GM18499 (cell line): ENCODE data around the gene CASQ2.

Experiments used
- ATAC-seq: cut with Tn5 transposase; IDR thresholded peaks from one replicate; pipeline ENCODE4 v1.9.1; 2021; ENCODE audit warnings: moderate number of reproducible peaks; ENCODE audit not compliant: insufficient read depth, unreplicated experiment

The CASQ2 gene

DNA sequence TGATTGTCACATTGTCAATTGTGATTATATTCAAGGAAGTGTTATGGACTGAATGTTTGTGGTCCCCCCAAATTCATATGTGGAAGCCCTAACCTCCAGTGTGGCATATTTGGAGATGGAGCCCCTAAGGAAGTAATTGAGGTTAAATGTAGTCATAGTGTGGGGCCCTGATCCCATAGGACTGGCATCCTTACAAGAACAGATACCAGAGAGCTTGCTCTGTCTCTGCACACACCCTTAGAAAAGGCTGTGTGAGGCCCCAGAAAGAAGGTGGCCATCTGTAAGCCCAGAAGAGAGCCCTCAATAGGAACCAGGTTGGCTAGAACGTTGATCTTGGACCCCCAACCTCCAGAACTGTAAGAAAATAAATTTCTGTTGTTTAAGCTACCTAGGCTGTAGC, 98.6 kb downstream of the CASQ2 start:
- ATAC-seq: no peak

DNA sequence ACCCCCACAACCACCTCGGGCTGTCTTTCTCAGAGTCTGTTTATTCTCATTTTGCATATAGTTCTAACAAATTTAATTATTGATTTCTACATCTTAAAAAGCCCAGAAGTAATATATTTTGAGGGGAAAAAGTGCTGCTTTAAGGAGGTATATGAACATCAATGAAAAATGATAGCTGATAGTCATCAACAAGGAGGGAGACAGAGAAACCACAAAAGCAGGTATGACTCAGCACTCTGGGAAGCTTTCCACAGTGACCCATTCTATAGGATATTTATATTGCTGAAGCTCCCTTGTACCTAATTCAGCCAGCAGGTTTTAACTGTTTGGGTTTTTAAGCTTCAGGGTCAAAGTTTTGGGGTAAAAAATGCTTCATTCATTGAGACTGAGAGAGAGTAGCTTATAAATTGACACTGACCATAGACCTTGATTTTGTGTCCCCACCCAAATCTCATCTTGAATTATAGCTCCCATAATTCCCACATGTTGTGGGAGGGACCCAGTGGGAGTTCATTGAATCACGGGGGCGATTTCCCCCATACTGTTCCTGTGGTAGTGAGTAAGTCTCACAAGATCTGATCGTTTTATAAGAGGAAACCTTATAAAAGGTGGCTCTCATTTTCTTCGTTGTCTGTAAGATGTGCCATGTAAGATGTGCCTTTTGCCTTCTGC, 99.4 kb downstream of the CASQ2 start:
- no peak for ATAC-seq

DNA sequence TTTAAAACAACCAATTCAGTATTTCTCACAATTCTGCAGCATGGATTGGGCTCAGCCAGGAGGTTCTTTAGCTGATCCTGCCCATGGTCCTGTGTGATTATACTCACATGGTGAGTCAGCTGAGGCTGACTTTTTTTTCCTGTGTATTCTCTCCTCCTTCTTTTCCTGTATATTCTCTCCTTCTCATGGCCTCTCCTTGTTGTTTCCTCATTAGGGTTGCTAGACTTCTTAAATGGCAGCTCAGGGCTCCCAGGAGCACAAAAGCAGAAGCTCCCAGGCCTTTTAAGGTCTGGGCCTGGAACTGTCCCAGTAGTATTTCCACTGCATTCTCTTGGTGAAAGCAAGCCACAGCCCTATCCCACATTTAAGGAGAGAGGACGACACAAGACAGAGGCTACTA, 99.9 kb downstream of the CASQ2 start:
- ATAC-seq: no peak

DNA sequence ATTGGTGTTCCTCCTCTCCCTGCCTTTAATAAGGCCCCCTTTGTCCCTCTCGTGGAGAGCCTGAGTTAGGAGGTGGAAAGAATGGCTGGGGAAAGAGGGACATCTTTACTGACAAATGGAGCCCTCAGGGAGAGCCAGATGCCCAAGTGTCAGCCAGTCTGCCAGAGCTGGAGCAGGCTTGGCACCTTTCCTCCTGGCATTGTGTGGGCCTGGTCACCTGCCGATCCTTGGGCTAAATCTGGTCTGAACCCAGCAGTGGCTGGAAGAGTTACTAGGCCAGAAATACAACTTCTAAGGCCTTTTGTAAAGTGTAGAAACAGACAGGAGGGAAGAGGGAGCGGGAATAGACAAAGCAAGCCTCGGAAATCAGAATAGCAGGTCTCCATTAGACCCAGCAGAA, 101.8 kb downstream of the CASQ2 start:
- ATAC-seq: no peak

DNA sequence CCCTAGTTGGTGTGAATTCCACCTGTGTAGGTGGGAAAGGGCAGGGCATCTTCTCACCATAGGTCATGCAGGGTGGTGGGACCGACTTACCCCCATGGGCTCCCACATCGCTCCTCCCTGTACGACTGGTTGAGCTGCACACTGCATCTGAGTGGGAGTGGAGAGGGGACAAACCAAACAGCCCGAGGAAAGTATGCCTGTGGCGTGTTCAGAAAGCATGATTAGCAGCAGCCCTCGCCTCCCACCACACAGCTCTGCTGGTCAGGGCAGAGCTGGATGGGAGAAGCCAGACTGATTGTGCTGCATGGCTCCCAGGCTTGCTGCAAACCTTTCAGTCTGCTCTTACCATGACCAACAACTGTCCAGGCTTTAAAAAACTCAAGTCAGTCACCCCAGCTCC, 102.3 kb downstream of the CASQ2 start:
- no peak for ATAC-seq

DNA sequence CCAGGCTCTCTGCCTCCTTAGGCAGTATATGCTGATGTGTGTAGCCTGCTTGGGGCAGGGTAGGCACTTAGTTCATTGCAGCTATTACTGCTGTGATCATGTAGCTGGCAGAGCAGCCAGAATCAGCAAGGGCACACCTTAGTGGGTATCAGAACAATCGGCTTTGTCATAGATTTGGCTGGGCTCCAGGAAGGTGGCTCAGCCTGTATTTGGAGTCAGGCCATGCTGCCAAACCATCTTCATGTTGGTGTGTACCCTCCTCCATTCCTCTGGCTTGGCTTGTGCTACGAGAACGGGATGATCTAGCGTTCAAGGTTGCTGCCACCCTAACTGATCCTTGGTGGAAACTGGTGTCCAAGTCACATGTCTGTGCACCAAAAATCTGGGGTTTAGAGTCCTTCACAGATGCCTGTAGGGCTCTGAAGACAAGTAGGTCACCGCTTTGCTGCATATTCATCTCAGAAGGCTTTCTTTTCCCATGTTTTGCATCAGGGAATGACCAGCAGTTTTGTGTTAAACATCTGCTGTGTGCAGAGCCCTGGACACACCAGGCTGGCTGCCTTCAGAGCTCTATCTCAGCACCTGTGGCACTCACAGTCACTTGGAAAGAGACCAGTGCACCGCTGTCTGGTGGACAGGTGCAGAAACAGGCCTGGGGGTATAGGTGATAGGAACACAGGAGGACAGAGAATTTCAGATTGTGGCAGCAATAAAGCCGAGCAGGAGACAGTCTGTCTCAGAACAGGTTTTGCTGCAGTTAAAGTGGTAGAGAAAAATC, 103.0 kb downstream of the CASQ2 start:
- no peak for ATAC-seq

DNA sequence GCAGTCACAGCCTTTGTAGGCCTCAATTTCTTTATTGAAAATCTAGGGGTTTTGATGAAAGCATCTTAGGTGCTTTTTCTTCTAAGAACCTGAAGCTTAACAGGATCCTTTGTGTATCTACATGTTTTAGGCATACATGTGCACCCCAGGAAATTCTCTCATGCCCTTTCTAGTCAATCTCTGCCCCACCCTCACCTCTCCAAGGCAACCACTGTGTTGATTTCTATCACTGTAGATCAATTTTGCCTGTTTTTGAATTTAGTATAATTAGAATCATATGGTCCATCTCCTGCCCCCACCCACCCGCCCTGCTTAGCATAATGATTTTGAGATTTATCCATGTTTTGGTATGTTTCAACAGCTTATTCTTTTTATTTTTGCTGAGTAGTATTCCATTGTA, 107.4 kb downstream of the CASQ2 start:
- ATAC-seq: no peak

DNA sequence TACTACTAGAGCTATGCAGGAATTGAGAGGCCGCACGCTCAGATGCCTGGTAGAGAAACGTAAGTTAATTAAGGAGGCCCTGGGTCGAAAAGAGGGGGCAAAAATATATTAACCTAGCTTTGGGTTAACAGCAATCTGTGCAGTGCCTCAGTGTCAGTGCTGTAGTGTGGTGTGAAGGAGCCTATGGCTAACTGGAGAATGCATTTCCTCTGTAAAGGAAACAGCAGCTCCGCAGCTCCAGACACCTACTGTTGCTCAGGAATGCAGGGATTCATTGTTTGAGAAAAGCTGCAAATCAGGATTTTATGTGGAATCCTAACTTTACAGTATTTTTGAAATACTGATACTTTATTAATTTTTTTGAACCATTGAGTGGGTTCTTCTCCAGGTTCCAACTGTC, 108.4 kb downstream of the CASQ2 start:
- ATAC-seq: no peak

DNA sequence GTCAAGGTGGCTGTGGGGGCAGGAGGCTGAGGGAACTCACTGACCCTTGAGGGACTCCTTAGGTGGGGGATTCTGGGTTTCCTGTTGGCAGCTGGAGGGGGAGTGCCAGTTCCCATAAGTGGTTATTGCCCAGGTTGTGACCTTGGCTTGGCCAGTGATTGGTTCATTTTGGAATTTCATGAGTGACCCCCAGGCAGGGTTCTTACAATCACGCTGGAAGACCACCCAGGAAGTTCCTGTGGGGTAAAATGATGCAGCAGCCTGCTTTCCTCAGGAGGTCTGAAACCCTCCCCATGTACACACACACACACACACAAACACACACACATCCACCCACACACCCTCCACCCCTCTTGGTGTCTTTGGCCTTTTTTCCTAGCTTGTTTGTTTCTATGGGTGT, 109.9 kb downstream of the CASQ2 start:
- no peak for ATAC-seq

DNA sequence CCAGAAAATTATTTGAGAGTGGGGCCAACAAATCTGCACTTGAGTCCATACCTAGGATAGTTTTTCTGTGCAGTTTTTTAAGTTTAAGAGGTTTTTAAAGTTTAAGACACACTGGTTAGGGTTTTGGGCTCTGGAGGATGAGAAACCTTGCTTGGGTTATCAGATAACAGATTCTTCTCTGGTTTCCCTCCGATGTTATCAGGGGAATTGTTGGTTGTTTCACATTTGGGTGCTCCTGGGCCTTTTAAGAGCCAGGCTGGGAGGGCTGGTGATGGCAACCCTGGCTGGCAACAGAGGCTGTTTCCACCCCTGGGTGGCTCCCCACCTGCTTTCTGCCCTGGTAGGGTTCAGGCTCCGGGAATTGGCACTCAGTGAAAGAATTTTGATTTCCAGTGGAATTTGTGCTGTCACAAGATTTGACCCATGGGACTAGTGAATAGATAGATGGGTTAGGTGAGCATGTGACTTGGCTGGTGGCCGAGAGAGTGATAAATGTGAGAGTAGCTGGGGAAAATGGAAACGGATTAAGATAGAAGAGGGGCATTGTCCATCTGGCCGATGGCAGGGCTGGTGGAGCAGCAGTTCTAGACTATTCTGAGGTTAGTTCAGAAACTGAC, 111.9 kb downstream of the CASQ2 start:
- no peak for ATAC-seq

DNA sequence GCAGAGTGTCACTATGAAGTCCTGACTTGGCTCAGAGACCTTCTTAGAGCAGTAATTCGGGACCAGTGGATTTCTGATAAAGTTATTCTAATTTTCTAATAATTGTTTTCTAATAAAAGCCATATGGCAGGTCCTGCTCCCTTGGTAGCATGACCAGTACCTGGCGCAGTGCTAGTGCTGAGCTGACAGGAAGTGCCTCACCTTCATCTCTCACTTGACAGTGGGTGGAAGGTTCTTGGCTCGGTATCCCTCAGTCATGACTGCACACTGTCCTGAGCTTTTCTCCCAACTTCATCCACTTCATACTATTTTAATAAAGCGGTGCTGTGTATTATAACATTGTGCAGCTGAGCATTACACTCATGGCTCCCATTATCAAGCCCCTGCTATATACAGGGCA, 112.6 kb downstream of the CASQ2 start:
- ATAC-seq: no peak

DNA sequence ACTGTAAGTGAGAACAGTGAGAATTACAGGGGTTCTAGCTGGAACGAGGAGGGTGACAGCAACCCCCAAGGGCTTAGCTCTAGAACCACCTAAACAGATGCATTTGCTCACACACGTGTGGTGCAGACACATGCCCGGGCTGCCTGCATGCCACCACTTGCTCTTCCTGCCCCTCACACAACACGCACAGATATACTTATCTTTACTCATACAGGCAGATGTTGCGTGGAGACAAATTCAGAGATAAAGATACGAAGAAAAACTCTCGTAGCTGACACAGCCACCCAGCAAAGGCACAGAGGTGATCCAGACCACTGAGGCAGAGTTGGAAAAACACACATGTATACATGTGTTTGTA, 113.2 kb downstream of the CASQ2 start:
- no peak for ATAC-seq

DNA sequence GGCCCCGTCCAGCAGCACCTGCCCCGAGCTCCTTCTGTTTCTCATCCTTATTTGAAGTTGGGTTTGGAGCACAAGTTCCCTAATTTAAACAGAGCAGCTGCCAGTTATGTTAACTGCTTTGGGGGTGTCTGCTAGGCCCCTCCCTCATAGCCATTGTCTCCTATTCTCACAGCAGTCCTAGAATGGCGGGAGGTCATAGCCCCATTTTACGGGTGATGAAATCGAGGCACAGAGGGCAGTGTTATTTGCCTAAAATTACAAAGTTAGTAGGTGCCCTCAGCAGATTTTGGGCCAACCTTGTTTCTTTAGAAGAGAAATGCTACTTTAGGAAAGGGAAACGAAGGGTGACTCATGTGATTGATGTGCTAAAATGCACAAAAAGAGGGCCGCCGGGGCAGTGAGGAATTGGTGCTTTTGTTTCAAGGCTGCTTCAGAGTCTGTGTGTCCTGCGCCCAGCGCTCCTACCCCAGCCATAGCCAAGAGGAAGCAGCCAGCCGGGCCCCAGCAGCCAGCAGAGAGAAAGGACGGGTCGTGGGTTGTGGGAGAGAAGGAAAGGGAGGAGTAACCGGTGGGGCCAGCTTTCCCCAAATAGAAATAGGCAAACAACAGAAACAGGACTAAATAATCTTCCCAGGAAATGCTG, 113.7 kb downstream of the CASQ2 start:
- no peak for ATAC-seq

DNA sequence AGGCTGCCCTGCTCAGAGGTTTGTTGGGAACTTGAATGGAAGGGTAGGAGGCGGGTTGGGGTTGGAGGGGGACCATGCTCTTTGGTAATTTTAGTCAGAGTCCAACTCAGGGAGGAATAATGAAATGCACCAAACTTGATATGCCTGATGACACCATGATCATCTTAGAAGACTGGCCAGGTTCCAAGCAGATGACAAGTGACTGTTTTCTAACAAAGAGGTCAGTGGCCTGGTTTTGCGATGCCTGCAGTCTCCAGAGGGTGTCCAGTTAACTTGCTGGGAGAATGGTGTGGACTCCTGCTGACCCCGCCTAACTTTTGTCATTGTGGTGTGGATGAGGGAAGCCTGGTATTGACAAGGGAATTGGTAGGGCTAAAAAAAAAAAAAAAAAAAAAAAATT, 114.4 kb downstream of the CASQ2 start:
- no peak for ATAC-seq

DNA sequence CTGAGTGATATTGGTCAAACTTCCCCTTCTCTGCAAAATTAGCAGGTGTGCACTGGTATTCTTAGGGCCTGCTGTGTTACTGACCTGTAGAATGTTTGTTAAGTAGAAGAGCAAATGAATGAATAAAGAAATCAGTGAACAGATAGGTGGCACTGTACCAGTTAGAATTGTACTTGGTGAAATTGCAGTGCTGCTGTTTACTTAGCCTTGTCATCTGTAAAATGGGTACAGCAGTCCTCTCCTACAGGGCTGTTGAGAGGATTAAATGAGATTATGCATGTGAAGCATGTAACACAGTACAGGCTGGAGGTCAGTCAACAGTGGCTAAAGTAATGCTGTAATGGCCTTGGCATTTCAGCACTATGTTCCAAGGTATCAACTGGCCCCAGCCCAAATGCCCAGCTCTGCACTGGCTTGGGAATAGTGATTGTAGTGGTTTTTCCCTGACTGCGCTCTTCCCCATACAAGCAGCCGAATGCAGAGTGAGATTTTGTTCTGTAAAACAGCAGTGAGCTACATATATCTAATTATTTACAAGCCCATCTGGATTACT, 116.2 kb downstream of the CASQ2 start:
- ATAC-seq: no peak

DNA sequence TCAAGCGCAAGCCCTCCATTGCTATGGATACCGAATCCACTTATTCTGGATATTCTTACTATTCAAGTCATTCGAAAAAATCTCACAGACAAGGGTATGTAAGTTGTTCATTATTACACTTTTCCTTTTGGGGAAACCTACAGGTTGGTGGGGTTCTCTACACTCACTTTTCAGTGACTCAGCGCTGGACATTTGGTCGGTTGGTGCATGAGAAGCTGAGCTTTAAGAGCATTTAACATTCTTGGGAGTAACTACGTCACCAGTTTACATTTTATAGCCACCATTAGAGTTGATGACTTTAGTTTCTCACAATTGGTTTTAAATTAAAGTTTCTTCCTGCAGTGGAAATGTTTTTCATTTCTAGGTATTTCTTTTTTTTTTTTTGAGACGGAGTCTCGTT, 117.1 kb downstream of the CASQ2 start:
- ATAC-seq: no peak

DNA sequence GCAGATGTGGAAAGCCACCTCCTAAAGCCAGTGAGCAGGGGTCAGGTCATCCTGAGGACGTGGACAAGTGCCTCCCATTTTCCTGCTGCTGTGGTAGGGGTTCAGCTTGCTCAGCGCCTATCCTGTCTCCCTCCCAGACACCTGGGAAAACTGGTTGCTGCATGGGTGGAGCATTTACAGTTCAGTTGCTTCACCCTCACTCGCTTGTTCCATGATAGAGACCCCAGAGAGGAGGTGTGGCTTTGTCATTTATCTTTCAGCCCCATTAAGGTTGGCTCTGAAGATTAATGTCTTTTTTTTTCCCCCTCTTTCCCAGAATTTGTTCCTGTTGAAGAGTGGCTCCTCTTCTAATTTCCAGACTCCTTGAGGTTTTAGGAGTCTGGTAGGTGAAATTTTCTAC, 117.6 kb downstream of the CASQ2 start:
- no peak for ATAC-seq
